Fibroblast of lung (primary cell): ENCODE results near the gene DNAJC5. TPM values are rescaled to one million over a fixed set of nuclear protein-coding genes. Genes with fewer than 3 reads are reported as not detected.

Source experiments
- DNase-seq, 2 donors: peaks; one replicate each; pipeline versions ENCODE4 v3.0.0 to v3.0.0-alpha.2; 2010; ENCODE audit warnings: low read depth in 2 of 2
- H2AFZ ChIP-seq: 2 replicates; pipeline ENCODE4 v1.5.1; 2012; ENCODE audit warnings: low read length, control low read depth, inconsistent platforms
- H3K27ac ChIP-seq: 2 replicates; pipeline ENCODE4 v1.5.1; 2011; ENCODE audit warnings: low read length, control low read depth; ENCODE audit not compliant: insufficient read depth
- H3K27me3 ChIP-seq: 2 replicates; pipeline ENCODE4 v1.5.1; 2011; ENCODE audit warnings: mild to moderate bottlenecking, low read length; ENCODE audit not compliant: control insufficient read depth, insufficient read depth
- H3K36me3 ChIP-seq: 2 replicates; pipeline ENCODE4 v1.5.1; 2011; ENCODE audit warnings: low read length; ENCODE audit not compliant: control insufficient read depth, insufficient read depth
- H3K4me1 ChIP-seq: 2 replicates; pipeline ENCODE4 v1.5.1; 2011; ENCODE audit warnings: low read length; ENCODE audit not compliant: control insufficient read depth, insufficient read depth; ENCODE audit errors: extremely low read depth
- H3K4me2 ChIP-seq: 2 replicates; pipeline ENCODE4 v1.5.1; 2011; ENCODE audit warnings: low read length, control low read depth; ENCODE audit not compliant: insufficient read depth; ENCODE audit errors: extremely low read depth
- H3K4me3 ChIP-seq, 4 experiments: fragments of 200-600 bp in 1 of 4; sonication (generic) in 1 of 4; replicated peaks in 1 of 4; 2 replicates each; pipeline ENCODE4 v1.5.1; 2011 to 2016; ENCODE audit warnings: low read length in 4 of 4, low read depth in 3 of 4, mild to moderate bottlenecking in 3 of 4, control low read depth in 2 of 4, inconsistent platforms in 1 of 4, mixed read lengths in 1 of 4; ENCODE audit not compliant: insufficient read depth in 1 of 4; ENCODE audit errors: control extremely low read depth in 1 of 4
- H3K79me2 ChIP-seq: 2 replicates; pipeline ENCODE4 v1.5.1; 2012; ENCODE audit warnings: mild to moderate bottlenecking, low read length, inconsistent platforms; ENCODE audit not compliant: control insufficient read depth, insufficient read depth
- H3K9ac ChIP-seq: 2 replicates; pipeline ENCODE4 v1.5.1; 2011; ENCODE audit warnings: mild to moderate bottlenecking, low read length, control low read depth; ENCODE audit not compliant: insufficient read depth
- H3K9me3 ChIP-seq: 2 replicates; pipeline ENCODE4 v1.5.1; 2012; ENCODE audit warnings: low read depth, low read length; ENCODE audit not compliant: control insufficient read depth, insufficient read depth
- H4K20me1 ChIP-seq: 2 replicates; pipeline ENCODE4 v1.5.1; 2011; ENCODE audit warnings: low read length; ENCODE audit not compliant: control insufficient read depth, insufficient read depth; ENCODE audit errors: extremely low read depth
- EZH2 ChIP-seq: IDR thresholded peaks from 2 replicates; pipeline ENCODE4 v1.5.1; 2012; ENCODE audit warnings: low read length, control low read depth, mild to moderate bottlenecking; ENCODE audit errors: missing control alignments
- polyA plus RNA-seq, 2 donors: library from polyadenylated mRNA; depleted of rRNA in 1 of 2; stranded (reverse) in 1 of 2; unstranded in 1 of 2; fragments of >200 nt; gene quantifications; 2 replicates each; pipeline ENCODE4 v1.2.1, GENCODE V29; 2011 to 2012; ENCODE audit warnings: missing spikeins in 1 of 2
- total RNA-seq: library from RNA; depleted of rRNA; stranded (reverse); fragments of >200 nt; gene quantifications from 2 replicates; pipeline ENCODE4 v1.2.1, GENCODE V29; 2014
- TF ChIP-seq, protein P1 (sequence below), 2 donors: IDR thresholded peaks in 1 of 2; conservative IDR thresholded peaks in 1 of 2; 1 replicate in 1 of 2; 2 replicates in 1 of 2; pipeline ENCODE4 v1.5.1; 2011 to 2012; ENCODE audit warnings: low read length in 2 of 2, control low read depth in 1 of 2, inconsistent platforms in 1 of 2, low read depth in 1 of 2, mild to moderate bottlenecking in 1 of 2

DNAJC5 gene
- total and polyA plus RNA-seq, 2 donors (not counting 1 experiment from before 2014, with no cell fraction given) = 29.6 to 48.9 TPM

DNA sequence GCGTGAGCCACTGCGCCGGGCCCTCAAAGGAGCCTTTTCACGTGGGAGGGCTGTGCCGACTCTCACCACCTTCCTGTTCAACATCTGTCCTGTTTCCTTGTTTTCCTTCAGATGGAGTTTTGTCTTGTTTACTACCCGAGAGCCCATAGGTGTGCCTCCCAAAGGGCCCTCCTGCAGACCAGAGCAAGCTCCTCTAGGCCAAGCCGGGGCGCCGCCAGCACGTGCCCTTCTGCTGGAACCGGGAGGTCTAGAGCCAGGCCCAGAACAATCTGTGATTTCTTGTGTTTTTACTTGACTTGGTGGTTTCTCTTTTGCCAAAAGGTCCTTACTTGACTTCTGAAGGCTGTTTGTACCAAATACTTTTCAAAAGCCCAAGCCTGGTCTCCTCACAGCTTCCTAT lies 8.0 kb upstream of the DNAJC5 start:
- Histone ChIP-seq H3K4me1 (no peaks in the 10 kb centered on the region), H3K4me3 (no peak overlapping the region), H4K20me1 (no peaks in the 10 kb centered on the region), H3K9ac (no peak overlapping the region), H3K36me3 (peaks cover 58% of the 10 kb centered on the region), H3K9me3 (no peaks in the 10 kb centered on the region), H2AFZ (no peak overlapping the region), H3K27ac (no peak overlapping the region), H3K79me2 (peaks cover 23% of the 10 kb centered on the region), H3K27me3 (no peaks in the 10 kb centered on the region), H3K4me2 (no peak overlapping the region)
- TF ChIP-seq, protein P1, sequence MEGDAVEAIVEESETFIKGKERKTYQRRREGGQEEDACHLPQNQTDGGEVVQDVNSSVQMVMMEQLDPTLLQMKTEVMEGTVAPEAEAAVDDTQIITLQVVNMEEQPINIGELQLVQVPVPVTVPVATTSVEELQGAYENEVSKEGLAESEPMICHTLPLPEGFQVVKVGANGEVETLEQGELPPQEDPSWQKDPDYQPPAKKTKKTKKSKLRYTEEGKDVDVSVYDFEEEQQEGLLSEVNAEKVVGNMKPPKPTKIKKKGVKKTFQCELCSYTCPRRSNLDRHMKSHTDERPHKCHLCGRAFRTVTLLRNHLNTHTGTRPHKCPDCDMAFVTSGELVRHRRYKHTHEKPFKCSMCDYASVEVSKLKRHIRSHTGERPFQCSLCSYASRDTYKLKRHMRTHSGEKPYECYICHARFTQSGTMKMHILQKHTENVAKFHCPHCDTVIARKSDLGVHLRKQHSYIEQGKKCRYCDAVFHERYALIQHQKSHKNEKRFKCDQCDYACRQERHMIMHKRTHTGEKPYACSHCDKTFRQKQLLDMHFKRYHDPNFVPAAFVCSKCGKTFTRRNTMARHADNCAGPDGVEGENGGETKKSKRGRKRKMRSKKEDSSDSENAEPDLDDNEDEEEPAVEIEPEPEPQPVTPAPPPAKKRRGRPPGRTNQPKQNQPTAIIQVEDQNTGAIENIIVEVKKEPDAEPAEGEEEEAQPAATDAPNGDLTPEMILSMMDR (conservative IDR thresholded peaks at IDR 0.05 in 1 of 2, IDR thresholded peaks at IDR 0.05 in 1 of 2; ENCODE audit: low read depth in 1 of 2, low read length in 2 of 2) = no peak
- no peak for TF ChIP-seq EZH2
- no peak for DNase-seq

DNA sequence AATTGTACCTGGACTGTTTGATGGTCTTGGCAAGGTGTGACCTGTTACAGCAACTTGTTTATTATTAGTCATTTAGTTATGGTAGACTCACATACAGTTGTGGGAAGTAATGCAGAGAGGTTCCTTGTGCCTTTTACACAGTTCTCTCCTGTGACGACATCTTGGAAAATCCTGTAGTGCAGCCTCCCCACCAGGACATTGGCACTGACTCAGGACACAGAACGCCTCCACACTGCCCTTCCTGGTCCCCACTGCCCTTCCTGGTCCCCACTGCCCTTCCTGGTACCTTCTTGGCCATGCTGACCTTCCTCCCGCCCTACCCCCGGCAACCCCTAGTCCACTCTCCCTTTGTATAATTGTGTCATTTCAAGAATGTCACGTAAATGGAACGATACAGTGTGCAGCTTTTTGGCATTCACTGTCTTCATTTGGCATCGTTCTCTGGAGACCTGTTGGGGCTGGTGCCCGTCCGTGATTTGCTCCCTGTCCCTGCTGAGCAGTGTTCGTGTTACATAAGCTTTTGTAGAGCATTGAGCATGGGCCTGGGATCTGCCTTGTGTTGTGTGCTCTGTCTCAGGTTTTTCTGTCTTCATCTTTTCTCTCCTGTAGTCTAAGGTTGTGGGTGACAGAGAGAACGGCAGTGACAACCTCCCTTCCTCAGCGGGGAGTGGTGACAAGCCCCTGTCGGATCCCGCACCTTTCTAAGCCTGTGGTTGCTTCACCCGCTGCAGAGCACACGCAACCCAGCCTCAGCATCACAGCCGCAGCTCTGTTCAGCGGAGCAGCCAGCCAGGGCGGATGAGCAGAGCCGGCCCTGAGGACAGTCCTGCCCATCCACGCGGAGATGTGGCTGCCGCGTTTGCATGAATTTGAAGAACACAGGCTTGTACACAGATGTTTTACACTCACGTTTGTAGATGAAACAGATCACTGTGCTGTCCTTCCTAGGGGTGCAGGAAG lies 5.4 kb upstream of the DNAJC5 start:
- no peak for DNase-seq
- H3K27me3 ChIP-seq = no peaks in the 10 kb centered on the region
- TF ChIP-seq, protein P1 (conservative IDR thresholded peaks at IDR 0.05 in 1 of 2, IDR thresholded peaks at IDR 0.05 in 1 of 2; ENCODE audit: low read depth in 1 of 2, low read length in 2 of 2) = no peak
- TF ChIP-seq EZH2 = no peak
- H3K4me1 ChIP-seq = no peaks in the 10 kb centered on the region
- no peaks in the 10 kb centered on the region for H3K9me3 ChIP-seq
- H3K36me3 ChIP-seq = peaks cover 46% of the 10 kb centered on the region
- no peak overlapping the region for H3K4me3 ChIP-seq
- no peak overlapping the region for H3K9ac ChIP-seq
- no peaks in the 10 kb centered on the region for H4K20me1 ChIP-seq
- H3K27ac ChIP-seq = no peak overlapping the region
- H2AFZ ChIP-seq = no peak overlapping the region
- peaks cover 10% of the 10 kb centered on the region for H3K79me2 ChIP-seq
- H3K4me2 ChIP-seq = no peak overlapping the region

DNA sequence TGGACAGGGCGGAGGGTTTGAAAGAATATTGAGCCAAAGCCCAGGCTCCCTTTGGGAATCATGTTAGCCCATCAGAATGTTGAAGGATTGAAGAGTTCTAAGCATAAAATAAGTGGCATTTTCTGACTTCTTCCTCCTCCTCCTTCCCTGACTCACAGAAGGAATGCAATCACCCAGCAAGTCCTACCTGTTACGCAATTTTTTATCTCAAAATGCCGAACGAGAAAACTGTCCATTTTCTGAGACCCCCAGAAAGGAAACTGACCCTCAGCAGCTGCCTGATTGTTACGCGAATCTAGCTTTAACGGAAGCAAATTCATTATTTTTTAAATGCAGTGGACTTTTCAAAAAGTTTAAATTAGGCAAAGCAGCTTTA lies 4.7 kb upstream of the DNAJC5 start:
- no peak for TF ChIP-seq EZH2
- TF ChIP-seq, protein P1 (conservative IDR thresholded peaks at IDR 0.05 in 1 of 2, IDR thresholded peaks at IDR 0.05 in 1 of 2; ENCODE audit: low read depth in 1 of 2, low read length in 2 of 2) = no peak
- Histone ChIP-seq H2AFZ (no peak overlapping the region), H4K20me1 (no peaks in the 10 kb centered on the region), H3K4me2 (no peak overlapping the region), H3K9ac (no peak overlapping the region), H3K27me3 (no peaks in the 10 kb centered on the region), H3K4me3 (no peak overlapping the region), H3K27ac (no peak overlapping the region), H3K4me1 (no peaks in the 10 kb centered on the region), H3K9me3 (no peaks in the 10 kb centered on the region), H3K36me3 (peaks cover 40% of the 10 kb centered on the region), H3K79me2 (peaks cover 4% of the 10 kb centered on the region)
- peak in 1 of 2 donors; percentile 15 for DNase-seq
